GM12891 (cell line): ENCODE measurements around the gene SEMA4A.
A peak's percentile ranks its signal among the peaks of the same experiment; 100 is the strongest.

ENCODE experiments used
- DNase-seq: peaks from one replicate; pipeline ENCODE4 v3.0.0; 2011; ENCODE audit warnings: low spot score; ENCODE audit not compliant: insufficient read length
- FAIRE-seq: peaks from 2 replicates; lab custom pipeline; 2011; peaks lifted over from hg19 to GRCh38; lab: Jason Lieb, UNC
- PAX5 ChIP-seq: IDR thresholded peaks from 2 replicates; pipeline ENCODE4 v1.6.1; 2011; ENCODE audit warnings: low read length, moderate library complexity, mild to moderate bottlenecking; ENCODE audit not compliant: insufficient read depth, severe bottlenecking
- POLR2A ChIP-seq: IDR thresholded peaks from 2 replicates; pipeline ENCODE4 v1.6.1; 2011; ENCODE audit warnings: low read depth, low read length, control low read depth
- POLR2AphosphoS5 ChIP-seq: IDR thresholded peaks from 2 replicates; pipeline ENCODE4 v1.6.1; 2011; ENCODE audit warnings: low read depth, low read length, control low read depth
- POU2F2 ChIP-seq: IDR thresholded peaks from 2 replicates; pipeline ENCODE4 v1.6.1; 2011; ENCODE audit warnings: low read depth, mild to moderate bottlenecking, control low read depth, low read length, moderate library complexity
- SPI1 ChIP-seq: IDR thresholded peaks from 2 replicates; pipeline ENCODE4 v1.6.1; 2011; ENCODE audit warnings: low read depth, low read length, control low read depth
- TAF1 ChIP-seq: IDR thresholded peaks from 2 replicates; pipeline ENCODE4 v1.6.1; 2011; ENCODE audit warnings: low read depth, low read length, control low read depth

SEMA4A gene

GRCh38 chr1:156160000-156160742, 6.8 kb downstream of the SEMA4A start:
- DNase-seq (no peak), FAIRE-seq (peak; percentile 5)
- no peak for TF ChIP-seq POU2F2
- no peak for TF ChIP-seq TAF1
- no peak for TF ChIP-seq POLR2AphosphoS5
- TF ChIP-seq SPI1, result no peak
- TF ChIP-seq POLR2A, result no peak
- no peak for TF ChIP-seq PAX5

- FAIRE-seq, result peak; percentile 33
- DNase-seq, result no peak
- no peak for TF ChIP-seq SPI1
- no peak for TF ChIP-seq PAX5
- TF ChIP-seq POU2F2, result no peak
- no peak for TF ChIP-seq POLR2AphosphoS5
- no peak for TF ChIP-seq POLR2A
- no peak for TF ChIP-seq TAF1
Observed at GRCh38 chr1:156160743-156161171, 7.4 kb downstream of the SEMA4A start.

GRCh38 chr1:156162430-156163037, 9.1 kb downstream of the SEMA4A start:
- DNase-seq (no peak), FAIRE-seq (no peak)
- TF ChIP-seq SPI1 (no peak), TAF1 (no peak)

- no peak for TF ChIP-seq SPI1
- no peak for TF ChIP-seq POLR2A
- no peak for TF ChIP-seq POLR2AphosphoS5
- no peak for TF ChIP-seq PAX5
- TF ChIP-seq TAF1, result no peak
- no peak for TF ChIP-seq POU2F2
- FAIRE-seq (no peak), DNase-seq (no peak)
Observed at GRCh38 chr1:156163712-156164111, 10.3 kb downstream of the SEMA4A start.

GRCh38 chr1:156164125-156164831, 10.9 kb downstream of the SEMA4A start:
- no peak for FAIRE-seq
- TF ChIP-seq POLR2A (no peak), SPI1 (no peak), PAX5 (no peak), POU2F2 (no peak), TAF1 (no peak), POLR2AphosphoS5 (no peak)
- DNase-seq, result no peak

- TF ChIP-seq POLR2AphosphoS5 (no peak), SPI1 (peak; percentile 54; the same call in 1 of the 2 replicates)
- FAIRE-seq, result no peak
- DNase-seq, result no peak
Observed at GRCh38 chr1:156165083-156165482, 11.7 kb downstream of the SEMA4A start.

GRCh38 chr1:156167536-156167935, 14.2 kb downstream of the SEMA4A start:
- no peak for FAIRE-seq
- DNase-seq, result no peak
- no peak for TF ChIP-seq POLR2A
- no peak for TF ChIP-seq PAX5
- no peak for TF ChIP-seq POU2F2
- no peak for TF ChIP-seq SPI1
- TF ChIP-seq TAF1, result no peak
- no peak for TF ChIP-seq POLR2AphosphoS5

GRCh38 chr1:156172696-156173470, 19.5 kb downstream of the SEMA4A start:
- TF ChIP-seq POU2F2 (no peak), TAF1 (no peak), POLR2A (no peak), POLR2AphosphoS5 (no peak)
- FAIRE-seq, result no peak
- no peak for DNase-seq

- no peak for DNase-seq
- FAIRE-seq, result no peak
- TF ChIP-seq POLR2AphosphoS5, result no peak
- no peak for TF ChIP-seq TAF1
- TF ChIP-seq POU2F2, result no peak
- no peak for TF ChIP-seq SPI1
- TF ChIP-seq PAX5, result no peak
- TF ChIP-seq POLR2A, result no peak
Observed at GRCh38 chr1:156176610-156177210, 23.3 kb downstream of the SEMA4A start.
